Osteocyte (in vitro differentiated cells): ENCODE data around the gene HSPA4. TPM values are rescaled to one million over a fixed set of nuclear protein-coding genes. Genes with fewer than 3 reads are reported as not detected.
"Not testable (repeated sequence)": the region's sequence is repeated elsewhere in the genome, so short reads cannot be mapped to it uniquely, and the experiment has no call there.

Experiments used
- DNase-seq: peaks from one replicate; pipeline ENCODE4 v3.0.0; 2021; ENCODE audit warnings: mixed read lengths; ENCODE audit not compliant: unreplicated experiment; ENCODE audit errors: extremely low spot score
- H3K27ac Mint-ChIP-seq: one replicate; pipeline ENCODE4 v1.8.0; 2021; ENCODE audit warnings: mild to moderate bottlenecking, mixed read lengths; ENCODE audit not compliant: unreplicated experiment
- H3K27me3 Mint-ChIP-seq: one replicate; pipeline ENCODE4 v1.8.0; 2021; ENCODE audit warnings: mixed read lengths; ENCODE audit not compliant: unreplicated experiment
- H3K36me3 Mint-ChIP-seq: one replicate; pipeline ENCODE4 v1.8.0; 2021; ENCODE audit warnings: mixed read lengths; ENCODE audit not compliant: unreplicated experiment
- H3K4me1 Mint-ChIP-seq: one replicate; pipeline ENCODE4 v1.8.0; 2021; ENCODE audit warnings: mixed read lengths; ENCODE audit not compliant: unreplicated experiment
- H3K4me3 Mint-ChIP-seq: one replicate; pipeline ENCODE4 v1.8.0; 2021; ENCODE audit warnings: mild to moderate bottlenecking, moderate library complexity, mixed read lengths; ENCODE audit not compliant: unreplicated experiment
- H3K9me3 Mint-ChIP-seq: one replicate; pipeline ENCODE4 v1.8.0; 2021; ENCODE audit warnings: mixed read lengths; ENCODE audit not compliant: unreplicated experiment
- long read RNA-seq: library from polyadenylated mRNA; unstranded; transcript quantifications from one replicate; pipeline ENCODE4 v2.0.0, GENCODE V29; 2021
- total RNA-seq: library from RNA; stranded (reverse); gene quantifications from 2 replicates; pipeline ENCODE4 v1.2.1, GENCODE V29; 2021
- TF ChIP-seq, protein P1 (sequence below): fragments of 200-600 bp; sonication (generic); IDR thresholded peaks from 2 replicates; pipeline ENCODE4 v1.5.0; 2021; ENCODE audit warnings: antibody characterized with exemption, mild to moderate bottlenecking, moderate library complexity

The HSPA4 gene
- 94.9 and 107 TPM in 2 replicates for total RNA-seq
- long read RNA-seq, full-length matches to known transcripts, result 743 of 882 reads
- long read RNA-seq, partial matches to known transcripts, result 81 of 882 reads
- long read RNA-seq, other reads (novel, unspliced or antisense), result 58 of 882 reads

DNA sequence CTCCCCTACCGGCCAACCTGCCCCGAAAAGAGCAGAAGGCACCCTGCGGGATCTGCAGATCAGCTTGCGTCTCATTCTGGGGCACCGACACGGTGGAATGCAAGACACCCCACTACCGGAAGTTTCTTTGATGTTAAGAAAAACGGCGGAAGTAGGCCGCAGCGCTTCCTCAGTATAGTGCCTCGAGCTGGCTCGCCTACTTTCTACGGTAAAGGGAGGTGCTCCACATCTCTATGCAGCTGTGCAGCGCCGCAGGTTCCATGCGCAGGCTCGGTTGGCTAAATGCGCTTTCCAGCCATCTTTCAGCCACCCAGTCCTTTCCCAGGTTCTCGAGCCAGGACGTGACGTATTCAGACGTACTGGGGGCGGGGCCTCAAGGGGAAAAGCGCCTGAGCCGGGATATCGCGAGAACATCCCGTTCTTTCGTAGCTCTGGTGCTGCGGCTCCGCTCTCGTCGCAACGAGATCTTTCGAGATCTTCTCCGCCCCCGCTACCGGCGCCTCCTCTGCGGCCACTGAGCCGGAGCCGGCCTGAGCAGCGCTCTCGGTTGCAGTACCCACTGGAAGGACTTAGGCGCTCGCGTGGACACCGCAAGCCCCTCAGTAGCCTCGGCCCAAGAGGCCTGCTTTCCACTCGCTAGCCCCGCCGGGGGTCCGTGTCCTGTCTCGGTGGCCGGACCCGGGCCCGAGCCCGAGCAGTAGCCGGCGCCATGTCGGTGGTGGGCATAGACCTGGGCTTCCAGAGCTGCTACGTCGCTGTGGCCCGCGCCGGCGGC lies at the start of gene HSPA4:
Gene HSPA4, plus strand, starts transcription at position 472 of the 775 bp plus-strand sequence. Its CDS starts 238 bp downstream, at position 710.
- no peaks in the 10 kb centered on the region for H3K9me3 Mint-ChIP-seq
- TF ChIP-seq, protein P1, sequence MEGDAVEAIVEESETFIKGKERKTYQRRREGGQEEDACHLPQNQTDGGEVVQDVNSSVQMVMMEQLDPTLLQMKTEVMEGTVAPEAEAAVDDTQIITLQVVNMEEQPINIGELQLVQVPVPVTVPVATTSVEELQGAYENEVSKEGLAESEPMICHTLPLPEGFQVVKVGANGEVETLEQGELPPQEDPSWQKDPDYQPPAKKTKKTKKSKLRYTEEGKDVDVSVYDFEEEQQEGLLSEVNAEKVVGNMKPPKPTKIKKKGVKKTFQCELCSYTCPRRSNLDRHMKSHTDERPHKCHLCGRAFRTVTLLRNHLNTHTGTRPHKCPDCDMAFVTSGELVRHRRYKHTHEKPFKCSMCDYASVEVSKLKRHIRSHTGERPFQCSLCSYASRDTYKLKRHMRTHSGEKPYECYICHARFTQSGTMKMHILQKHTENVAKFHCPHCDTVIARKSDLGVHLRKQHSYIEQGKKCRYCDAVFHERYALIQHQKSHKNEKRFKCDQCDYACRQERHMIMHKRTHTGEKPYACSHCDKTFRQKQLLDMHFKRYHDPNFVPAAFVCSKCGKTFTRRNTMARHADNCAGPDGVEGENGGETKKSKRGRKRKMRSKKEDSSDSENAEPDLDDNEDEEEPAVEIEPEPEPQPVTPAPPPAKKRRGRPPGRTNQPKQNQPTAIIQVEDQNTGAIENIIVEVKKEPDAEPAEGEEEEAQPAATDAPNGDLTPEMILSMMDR, result no peak
- peak; percentile 99 for DNase-seq
- no peaks in the 10 kb centered on the region for H3K36me3 Mint-ChIP-seq
- peak within 1 kb of the TSS; percentile 99 for H3K27ac Mint-ChIP-seq
- no peaks in the 10 kb centered on the region for H3K27me3 Mint-ChIP-seq
- H3K4me1 Mint-ChIP-seq, result peaks cover 58% of the 10 kb centered on the region
- H3K4me3 Mint-ChIP-seq, result peak within 1 kb of the TSS; percentile 94

DNA sequence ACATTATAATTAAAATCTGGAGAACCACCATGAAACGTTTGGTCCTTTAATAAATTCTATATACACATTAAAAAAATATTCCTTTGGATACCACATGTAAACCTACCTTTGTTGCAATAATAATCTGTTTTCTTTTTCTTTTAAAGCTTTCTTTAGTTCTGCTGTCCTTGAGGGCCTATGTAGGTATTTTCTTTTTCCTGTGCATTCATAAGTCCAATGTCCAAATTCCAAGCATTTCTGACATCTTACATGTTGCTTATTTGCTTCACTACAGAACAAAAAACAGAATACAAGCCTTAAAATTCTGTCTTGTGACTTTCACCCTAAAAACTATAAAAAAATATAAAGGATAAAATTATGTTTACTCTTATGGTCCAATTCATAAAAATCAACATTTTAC lies 45.2 kb upstream of the HSPA4 start:
- no peak for DNase-seq
- no peak overlapping the region for H3K4me3 Mint-ChIP-seq
- H3K36me3 Mint-ChIP-seq, result peaks cover 24% of the 10 kb centered on the region
- no peak overlapping the region for H3K27ac Mint-ChIP-seq
- H3K4me1 Mint-ChIP-seq, result peaks cover 5% of the 10 kb centered on the region
- H3K9me3 Mint-ChIP-seq, result no peaks in the 10 kb centered on the region
- TF ChIP-seq, protein P1, result no peak
- no peaks in the 10 kb centered on the region for H3K27me3 Mint-ChIP-seq

DNA sequence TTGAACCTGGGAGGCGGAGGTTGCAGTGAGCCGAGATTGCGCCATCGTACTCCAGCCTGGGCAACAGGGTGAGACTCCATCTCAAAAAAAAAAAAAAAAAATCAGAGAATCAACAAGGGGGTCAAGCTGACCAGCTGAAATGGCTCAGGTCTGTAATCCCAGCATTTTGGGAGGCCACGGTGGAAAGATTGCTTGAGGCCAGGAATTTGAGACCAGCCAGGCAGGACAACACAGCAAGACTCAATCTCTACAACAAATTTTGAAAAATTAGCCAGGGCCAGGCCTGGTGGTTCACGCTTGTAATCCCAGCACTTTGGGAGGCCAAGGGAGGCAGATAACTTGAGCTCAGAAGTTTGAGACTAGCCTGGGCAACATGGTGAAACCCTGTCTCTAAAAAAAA lies 43.4 kb upstream of the HSPA4 start:
- H3K27ac Mint-ChIP-seq, H3K4me3 Mint-ChIP-seq, H3K4me1 Mint-ChIP-seq, H3K27me3 Mint-ChIP-seq, H3K9me3 Mint-ChIP-seq, DNase-seq: not testable (repeated sequence)
- peaks cover 20% of the 10 kb centered on the region for H3K36me3 Mint-ChIP-seq

DNA sequence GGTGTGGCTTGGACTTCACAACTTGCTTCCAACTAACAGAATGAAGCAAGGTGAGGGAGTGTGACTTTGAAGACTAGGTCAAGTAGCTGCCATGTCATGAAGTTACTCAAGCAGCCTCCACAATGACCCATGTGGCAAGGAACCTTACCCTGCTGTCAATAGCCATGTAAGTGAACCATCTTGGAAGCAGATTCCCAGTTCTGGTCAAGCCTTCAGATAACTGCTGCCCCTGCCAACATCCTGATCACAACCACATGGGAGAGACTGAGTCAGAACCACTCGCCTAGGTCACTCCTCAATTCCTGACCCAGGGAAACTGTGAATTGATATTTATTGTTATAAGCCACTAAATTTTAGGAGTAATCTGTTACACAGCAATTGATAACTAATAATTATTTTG lies 36.3 kb upstream of the HSPA4 start:
- Mint-ChIP-seq H3K9me3 (no peaks in the 10 kb centered on the region), H3K27me3 (no peaks in the 10 kb centered on the region), H3K4me3 (no peak overlapping the region), H3K4me1 (peaks cover 2% of the 10 kb centered on the region), H3K36me3 (peaks cover 11% of the 10 kb centered on the region), H3K27ac (no peak overlapping the region)
- no peak for DNase-seq
- TF ChIP-seq, protein P1, result no peak

DNA sequence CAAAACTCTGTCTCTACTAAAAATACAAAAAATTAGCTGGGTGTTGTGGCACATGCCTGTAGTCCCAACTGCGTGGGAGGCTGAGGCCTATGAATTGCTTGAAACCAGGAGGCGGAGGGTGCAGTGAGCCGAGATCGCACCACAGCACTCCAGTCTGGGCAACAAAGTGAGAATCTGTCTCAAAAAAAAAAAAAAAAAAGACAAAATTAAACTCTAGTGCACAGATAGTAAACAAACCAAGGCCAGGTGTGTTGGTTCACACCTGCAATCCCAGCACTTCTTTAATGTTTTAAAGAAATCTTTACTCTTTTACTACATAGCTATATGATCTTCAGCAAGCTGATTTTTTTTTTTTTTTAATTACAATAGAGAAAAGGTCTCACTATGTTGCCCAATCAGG lies 33.8 kb upstream of the HSPA4 start:
- Mint-ChIP-seq H3K27me3 (no peaks in the 10 kb centered on the region), H3K9me3 (no peaks in the 10 kb centered on the region), H3K36me3 (peaks cover 6% of the 10 kb centered on the region), H3K4me1 (peaks cover 2% of the 10 kb centered on the region), H3K27ac (no peak overlapping the region), H3K4me3 (no peak overlapping the region)
- TF ChIP-seq, protein P1, result no peak
- no peak for DNase-seq

DNA sequence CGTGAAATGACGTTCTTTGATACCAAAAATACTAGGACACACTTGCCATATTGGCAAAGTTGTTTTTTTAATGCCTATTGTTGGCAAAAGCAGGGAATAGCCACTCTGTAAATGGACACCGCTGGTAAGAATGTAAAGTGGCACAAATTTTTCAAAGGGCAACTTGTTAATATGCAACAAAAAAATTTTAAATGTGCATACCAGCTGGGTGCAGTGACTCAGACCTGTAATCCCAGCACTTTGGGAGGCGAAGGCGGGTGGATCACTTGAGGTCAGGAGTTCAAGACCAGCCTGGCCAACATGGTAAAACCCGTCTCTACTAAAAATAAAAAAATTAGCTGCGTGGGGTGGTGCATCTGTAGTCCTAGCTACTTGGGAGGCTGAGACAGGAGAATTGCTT lies 32.3 kb upstream of the HSPA4 start:
- H3K36me3 Mint-ChIP-seq, H3K4me3 Mint-ChIP-seq, H3K27me3 Mint-ChIP-seq, H3K9me3 Mint-ChIP-seq, DNase-seq, H3K27ac Mint-ChIP-seq, H3K4me1 Mint-ChIP-seq: not testable (repeated sequence)
